ENCODE measurements around the gene MREG.

GRCh38 chr2:215928086-215928485, 85.3 kb downstream of the MREG start:
- TF ChIP-seq CTCF (conservative IDR thresholded peaks at IDR 0.05; ENCODE audit: low read depth, low read length) (no peak), EZH2 (IDR thresholded peaks at IDR 0.05; ENCODE audit: borderline replicate concordance, low read depth, low read length, poor library complexity, severe bottlenecking) (no peak)
